GM13977 (cell line): ENCODE measurements around the gene LRRC58.
"Not testable (repeated sequence)": the region's sequence is repeated elsewhere in the genome, so short reads cannot be mapped to it uniquely, and the experiment has no call there.

ENCODE experiments used
- DNase-seq: peaks from one replicate; pipeline ENCODE4 v3.0.0; 2012; ENCODE audit warnings: low spot score
- in situ Hi-C: fragments of 300-500 bp; cut with MboI; formaldehyde crosslinking; loops from one replicate; pipeline ENCODE4 v1.12.0; 2022; ENCODE audit warnings: low sequenced_read_pairs, low pct_unique_long_range_greater_than_20kb, mixed read lengths, inconsistent platforms; ENCODE audit not compliant: unreplicated experiment
- TF ChIP-seq, protein P1 (sequence below): IDR thresholded peaks from 2 replicates; pipeline ENCODE4 v1.5.1; 2012; ENCODE audit warnings: mild to moderate bottlenecking, control low read depth; ENCODE audit not compliant: insufficient read depth; ENCODE audit errors: extremely low read depth, missing control alignments

LRRC58 gene

GRCh38 chr3:120302361-120302760 lies 46.8 kb downstream of the LRRC58 start:
- DNase-seq, result no peak
- TF ChIP-seq, protein P1, sequence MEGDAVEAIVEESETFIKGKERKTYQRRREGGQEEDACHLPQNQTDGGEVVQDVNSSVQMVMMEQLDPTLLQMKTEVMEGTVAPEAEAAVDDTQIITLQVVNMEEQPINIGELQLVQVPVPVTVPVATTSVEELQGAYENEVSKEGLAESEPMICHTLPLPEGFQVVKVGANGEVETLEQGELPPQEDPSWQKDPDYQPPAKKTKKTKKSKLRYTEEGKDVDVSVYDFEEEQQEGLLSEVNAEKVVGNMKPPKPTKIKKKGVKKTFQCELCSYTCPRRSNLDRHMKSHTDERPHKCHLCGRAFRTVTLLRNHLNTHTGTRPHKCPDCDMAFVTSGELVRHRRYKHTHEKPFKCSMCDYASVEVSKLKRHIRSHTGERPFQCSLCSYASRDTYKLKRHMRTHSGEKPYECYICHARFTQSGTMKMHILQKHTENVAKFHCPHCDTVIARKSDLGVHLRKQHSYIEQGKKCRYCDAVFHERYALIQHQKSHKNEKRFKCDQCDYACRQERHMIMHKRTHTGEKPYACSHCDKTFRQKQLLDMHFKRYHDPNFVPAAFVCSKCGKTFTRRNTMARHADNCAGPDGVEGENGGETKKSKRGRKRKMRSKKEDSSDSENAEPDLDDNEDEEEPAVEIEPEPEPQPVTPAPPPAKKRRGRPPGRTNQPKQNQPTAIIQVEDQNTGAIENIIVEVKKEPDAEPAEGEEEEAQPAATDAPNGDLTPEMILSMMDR, result no peak
- in situ Hi-C loops, result no loop called here

GRCh38 chr3:120300971-120301370 lies 48.2 kb downstream of the LRRC58 start:
- DNase-seq, result no peak
- TF ChIP-seq, protein P1, result no peak
- in situ Hi-C loops, result no loop called here

GRCh38 chr3:120299403-120299802 lies 49.8 kb downstream of the LRRC58 start:
- no peak for DNase-seq
- in situ Hi-C loops, result no loop called here
- TF ChIP-seq, protein P1, result no peak

- TF ChIP-seq, protein P1, result no peak
- DNase-seq, result no peak
- in situ Hi-C loops, result no loop called here
Observed at GRCh38 chr3:120298996-120299395, 50.2 kb downstream of the LRRC58 start.

DNA sequence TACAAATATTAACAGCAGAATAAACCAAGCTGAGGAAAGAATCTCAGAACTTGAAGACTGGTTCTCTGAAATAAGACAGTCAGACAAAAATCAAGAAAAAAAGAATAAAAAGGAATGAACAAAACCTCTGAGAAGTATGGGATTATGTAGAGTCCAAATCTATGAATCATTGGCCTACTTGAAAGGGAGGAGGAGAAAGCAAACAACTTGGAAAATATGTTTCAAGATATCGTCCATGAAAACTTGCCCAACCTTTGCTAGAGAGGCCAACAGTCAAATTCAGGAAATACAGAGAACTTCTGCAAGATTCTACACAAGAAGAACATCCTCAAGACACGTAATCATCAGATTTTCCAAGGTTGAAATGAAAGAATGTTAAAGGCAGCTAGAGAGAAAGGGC lies 57.6 kb downstream of the LRRC58 start:
- in situ Hi-C loops, DNase-seq: not testable (repeated sequence)

DNA sequence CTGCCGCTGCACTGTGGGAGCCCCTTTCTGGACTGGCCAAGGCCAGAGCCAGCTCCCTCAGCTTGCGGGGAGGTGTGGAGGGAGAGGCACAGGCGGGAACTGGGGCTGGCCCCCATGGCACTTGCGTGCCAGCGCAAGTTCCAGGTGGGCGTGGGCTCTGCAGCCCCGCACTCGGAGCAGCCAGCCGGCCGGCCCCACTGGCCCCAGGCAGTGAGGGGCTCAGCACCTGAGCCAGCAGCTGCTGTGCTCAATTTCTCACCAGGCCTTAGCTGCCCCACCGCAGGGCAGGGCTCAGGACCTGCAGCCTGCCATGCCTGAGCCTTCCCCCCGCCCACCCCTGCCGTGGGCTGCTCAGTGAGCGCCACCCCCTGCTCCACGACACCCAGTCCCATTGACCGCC lies 59.5 kb downstream of the LRRC58 start:
- TF ChIP-seq, protein P1, result no peak
- in situ Hi-C loops, result no loop called here
- DNase-seq, result no peak

DNA sequence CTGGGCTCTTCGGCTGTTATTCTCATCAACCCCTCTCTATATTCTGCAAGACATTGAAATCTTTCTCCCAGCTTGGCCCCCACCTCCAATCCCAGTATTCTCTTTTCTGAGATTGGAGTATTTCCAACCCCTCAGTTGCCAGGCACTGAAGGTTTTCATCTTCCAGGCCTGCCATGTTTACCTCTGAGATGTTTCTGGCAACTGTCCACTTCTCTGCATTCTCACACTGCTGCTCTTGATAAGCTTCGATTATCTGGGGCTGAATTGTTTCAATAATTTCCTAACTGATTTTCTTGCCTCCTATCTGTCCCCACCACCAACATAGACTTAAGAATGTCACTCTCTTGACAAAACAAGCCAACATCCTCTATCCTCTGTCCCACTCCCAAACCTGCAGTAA lies 62.7 kb downstream of the LRRC58 start:
- in situ Hi-C loops, result no loop called here
- DNase-seq, result no peak

More for the DNA sequence above, 62.7 kb downstream of the LRRC58 start:
- TF ChIP-seq, protein P1, result no peak
